ENCODE measurements around the gene COL23A1.

DNA sequence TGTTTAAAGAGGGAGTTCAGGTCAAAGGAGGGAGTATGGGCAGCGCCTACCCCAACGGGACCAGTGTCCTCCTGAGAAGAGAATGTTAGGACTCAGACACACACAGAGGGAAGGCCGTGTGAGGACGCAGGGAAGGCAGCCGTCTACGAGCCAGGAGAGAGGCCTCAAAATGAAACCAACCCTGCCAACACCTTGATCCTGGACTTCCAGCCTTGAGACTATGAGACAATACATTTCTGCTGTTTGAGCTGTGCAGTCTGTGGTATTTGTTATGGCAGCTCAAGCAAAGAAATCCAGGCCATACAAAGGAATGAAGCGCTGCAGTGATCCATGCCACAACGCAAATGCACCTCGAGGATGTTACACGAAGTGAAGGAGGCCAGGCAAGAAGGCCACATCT lies 97.9 kb downstream of the COL23A1 start:
- TF ChIP-seq, protein P1, sequence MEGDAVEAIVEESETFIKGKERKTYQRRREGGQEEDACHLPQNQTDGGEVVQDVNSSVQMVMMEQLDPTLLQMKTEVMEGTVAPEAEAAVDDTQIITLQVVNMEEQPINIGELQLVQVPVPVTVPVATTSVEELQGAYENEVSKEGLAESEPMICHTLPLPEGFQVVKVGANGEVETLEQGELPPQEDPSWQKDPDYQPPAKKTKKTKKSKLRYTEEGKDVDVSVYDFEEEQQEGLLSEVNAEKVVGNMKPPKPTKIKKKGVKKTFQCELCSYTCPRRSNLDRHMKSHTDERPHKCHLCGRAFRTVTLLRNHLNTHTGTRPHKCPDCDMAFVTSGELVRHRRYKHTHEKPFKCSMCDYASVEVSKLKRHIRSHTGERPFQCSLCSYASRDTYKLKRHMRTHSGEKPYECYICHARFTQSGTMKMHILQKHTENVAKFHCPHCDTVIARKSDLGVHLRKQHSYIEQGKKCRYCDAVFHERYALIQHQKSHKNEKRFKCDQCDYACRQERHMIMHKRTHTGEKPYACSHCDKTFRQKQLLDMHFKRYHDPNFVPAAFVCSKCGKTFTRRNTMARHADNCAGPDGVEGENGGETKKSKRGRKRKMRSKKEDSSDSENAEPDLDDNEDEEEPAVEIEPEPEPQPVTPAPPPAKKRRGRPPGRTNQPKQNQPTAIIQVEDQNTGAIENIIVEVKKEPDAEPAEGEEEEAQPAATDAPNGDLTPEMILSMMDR (IDR thresholded peaks at IDR 0.05; ENCODE audit: poor library complexity): no peak
- no peak for TF ChIP-seq EZH2 (IDR thresholded peaks at IDR 0.05; ENCODE audit: borderline replicate concordance)

Data from hepatocyte (in vitro differentiated cells).